Measurements from ENCODE around the gene PCYT1A. TPM values are rescaled to one million over a fixed set of nuclear protein-coding genes. Genes with fewer than 3 reads are reported as not detected.
"Not testable (repeated sequence)": the region's sequence is repeated elsewhere in the genome, so short reads cannot be mapped to it uniquely, and the experiment has no call there.

The PCYT1A gene
- total and polyA plus RNA-seq, 4 donors, result 26.7 to 65.0 (median 46.0) TPM

- no peaks in the 10 kb centered on the region for H3K27me3 ChIP-seq (ENCODE audit: control insufficient read depth in 1 of 2, insufficient read depth in 2 of 2, low read length in 1 of 2)
- no peak for ATAC-seq (ENCODE audit: low FRiP score)
- H3K9me3 ChIP-seq (ENCODE audit: control insufficient read depth, low read length), result no peaks in the 10 kb centered on the region
- no peak within 1 kb of the TSS for H3K4me3 ChIP-seq (ENCODE audit: low read length in 2 of 2)
- no peaks in the 10 kb centered on the region for H3K4me1 ChIP-seq (ENCODE audit: control insufficient read depth in 1 of 2, insufficient read depth in 2 of 2, low read length in 2 of 2)
- 46 to 51% methylated on average over 14 to 15 of the region's 15 CpGs for WGBS, 2 donors
- no peaks in the 10 kb centered on the region for H3K36me3 ChIP-seq (ENCODE audit: control insufficient read depth in 1 of 2, insufficient read depth in 2 of 2, low read length in 1 of 2)
- DNase-seq, result no peak
- H3K27ac ChIP-seq (ENCODE audit: low read depth in 1 of 2, low read length in 2 of 2), result no peak within 1 kb of the TSS
- intact Hi-C loops (cut with DNase I), result no loop called here
Measured at GRCh38 chr3:196216089-196216564, 71.4 kb downstream of the PCYT1A start, which contains the start of gene SLC51A. Gene SLC51A (plus strand): TSS chr3:196216534. CDS start chr3:196216713, 179 bp downstream.

- H3K4me3 ChIP-seq (ENCODE audit: low read length in 2 of 2), result no peak overlapping the region
- H3K9me3 ChIP-seq (ENCODE audit: control insufficient read depth, low read length), result no peaks in the 10 kb centered on the region
- DNase-seq (peak in 1 of 2 donors; percentile 44), ATAC-seq (ENCODE audit: low FRiP score) (no peak)
- 47 to 54% methylated on average over 10 of the region's 10 CpGs for WGBS, 2 donors
- H3K4me1 ChIP-seq (ENCODE audit: control insufficient read depth in 1 of 2, insufficient read depth in 2 of 2, low read length in 2 of 2), result no peaks in the 10 kb centered on the region
- H3K27ac ChIP-seq (ENCODE audit: low read depth in 1 of 2, low read length in 2 of 2), result no peak overlapping the region
- intact Hi-C loops (cut with DNase I), result no loop called here
- no peaks in the 10 kb centered on the region for H3K27me3 ChIP-seq (ENCODE audit: control insufficient read depth in 1 of 2, insufficient read depth in 2 of 2, low read length in 1 of 2)
- H3K36me3 ChIP-seq (ENCODE audit: control insufficient read depth in 1 of 2, insufficient read depth in 2 of 2, low read length in 1 of 2), result no peaks in the 10 kb centered on the region
Measured at GRCh38 chr3:196215493-196216020, 72.0 kb downstream of the PCYT1A start.

GRCh38 chr3:196214783-196215441 lies 72.6 kb downstream of the PCYT1A start:
- Histone ChIP-seq H3K9me3 (ENCODE audit: control insufficient read depth, low read length) (no peaks in the 10 kb centered on the region), H3K36me3 (ENCODE audit: control insufficient read depth in 1 of 2, insufficient read depth in 2 of 2, low read length in 1 of 2) (no peaks in the 10 kb centered on the region), H3K27ac (ENCODE audit: low read depth in 1 of 2, low read length in 2 of 2) (no peak overlapping the region), H3K4me1 (ENCODE audit: control insufficient read depth in 1 of 2, insufficient read depth in 2 of 2, low read length in 2 of 2) (no peaks in the 10 kb centered on the region), H3K27me3 (ENCODE audit: control insufficient read depth in 1 of 2, insufficient read depth in 2 of 2, low read length in 1 of 2) (no peaks in the 10 kb centered on the region), H3K4me3 (ENCODE audit: low read length in 2 of 2) (no peak overlapping the region)
- DNase-seq (peak in 1 of 2 donors; percentile 66), ATAC-seq (ENCODE audit: low FRiP score) (no peak)
- intact Hi-C loops (cut with DNase I), result no loop called here
- WGBS, 2 donors, result 88 to 89% methylated on average over 16 of the region's 16 CpGs

- Histone ChIP-seq H3K27ac (ENCODE audit: low read depth in 1 of 2, low read length in 2 of 2) (no peak within 1 kb of the TSS), H3K27me3 (ENCODE audit: control insufficient read depth in 1 of 2, insufficient read depth in 2 of 2, low read length in 1 of 2) (no peaks in the 10 kb centered on the region), H3K4me3 (ENCODE audit: low read length in 2 of 2) (no peak within 1 kb of the TSS), H3K9me3 (ENCODE audit: control insufficient read depth, low read length) (no peaks in the 10 kb centered on the region), H3K36me3 (ENCODE audit: control insufficient read depth in 1 of 2, insufficient read depth in 2 of 2, low read length in 1 of 2) (no peaks in the 10 kb centered on the region), H3K4me1 (ENCODE audit: control insufficient read depth in 1 of 2, insufficient read depth in 2 of 2, low read length in 2 of 2) (no peaks in the 10 kb centered on the region)
- WGBS, 2 donors, result 74% methylated on average over 21 to 23 of the region's 23 CpGs
- intact Hi-C loops (cut with DNase I), result no loop called here
- ATAC-seq (ENCODE audit: low FRiP score) (no peak), DNase-seq (peak in 1 of 2 donors; percentile 38)
Measured at GRCh38 chr3:196210673-196211556, 76.6 kb downstream of the PCYT1A start, which contains the start of gene ZDHHC19. Gene ZDHHC19 (minus strand): TSS chr3:196211400. CDS start chr3:196211315, 85 bp downstream.

DNA sequence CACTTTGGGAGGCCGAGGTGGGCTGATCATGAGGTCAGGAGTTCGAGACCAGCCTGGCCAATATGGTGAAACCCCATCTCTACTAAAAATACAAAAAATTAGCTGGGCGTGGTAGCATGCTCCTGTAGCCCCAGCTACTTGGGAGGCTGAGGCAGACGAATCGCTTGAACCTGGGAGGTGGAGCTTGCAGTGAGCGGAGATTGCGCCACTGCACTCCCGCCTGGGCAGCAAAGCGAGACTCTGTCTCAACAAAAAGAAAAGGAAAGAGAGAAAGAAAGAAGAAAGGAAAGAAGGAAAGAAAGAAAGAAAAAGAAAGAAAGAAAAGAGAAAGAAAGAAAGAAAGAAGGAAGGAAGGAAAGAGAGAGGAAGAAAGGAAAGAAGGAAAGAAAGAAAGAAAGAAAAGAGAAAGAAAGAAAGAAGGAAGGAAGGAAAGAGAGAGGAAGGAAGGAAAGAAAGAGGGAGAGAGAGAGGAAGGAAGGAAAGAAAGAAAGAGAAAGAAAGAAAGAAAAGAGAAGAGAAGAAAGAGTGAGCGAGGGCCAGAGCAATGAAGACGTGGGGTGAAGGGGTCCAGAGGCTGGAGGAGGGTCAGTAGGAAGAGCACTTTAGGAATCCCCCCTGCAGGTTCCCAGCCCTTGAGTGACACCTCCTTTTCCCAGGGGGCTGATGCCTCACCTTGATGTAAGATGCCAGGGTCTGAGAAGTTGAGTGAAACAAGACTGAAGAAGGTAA lies 77.4 kb downstream of the PCYT1A start:
- DNase-seq; H3K27me3 ChIP-seq (ENCODE audit: control insufficient read depth in 1 of 2, insufficient read depth in 2 of 2, low read length in 1 of 2); H3K4me1 ChIP-seq (ENCODE audit: control insufficient read depth in 1 of 2, insufficient read depth in 2 of 2, low read length in 2 of 2); H3K9me3 ChIP-seq (ENCODE audit: control insufficient read depth, low read length); H3K27ac ChIP-seq (ENCODE audit: low read depth in 1 of 2, low read length in 2 of 2); intact Hi-C loops (cut with DNase I); H3K36me3 ChIP-seq (ENCODE audit: control insufficient read depth in 1 of 2, insufficient read depth in 2 of 2, low read length in 1 of 2); H3K4me3 ChIP-seq (ENCODE audit: low read length in 2 of 2); ATAC-seq (ENCODE audit: low FRiP score): not testable (repeated sequence)
- 89 to 92% methylated on average over 11 of the region's 11 CpGs for WGBS, 2 donors

- Histone ChIP-seq H3K9me3 (ENCODE audit: control insufficient read depth, low read length) (no peaks in the 10 kb centered on the region), H3K27me3 (ENCODE audit: control insufficient read depth in 1 of 2, insufficient read depth in 2 of 2, low read length in 1 of 2) (no peaks in the 10 kb centered on the region), H3K4me3 (ENCODE audit: low read length in 2 of 2) (no peak overlapping the region), H3K36me3 (ENCODE audit: control insufficient read depth in 1 of 2, insufficient read depth in 2 of 2, low read length in 1 of 2) (no peaks in the 10 kb centered on the region), H3K4me1 (ENCODE audit: control insufficient read depth in 1 of 2, insufficient read depth in 2 of 2, low read length in 2 of 2) (no peaks in the 10 kb centered on the region), H3K27ac (ENCODE audit: low read depth in 1 of 2, low read length in 2 of 2) (no peak overlapping the region)
- intact Hi-C loops (cut with DNase I), result no loop called here
- ATAC-seq (ENCODE audit: low FRiP score), result peak; percentile 22
- no peak for DNase-seq
- 92 to 93% methylated on average over 24 of the region's 24 CpGs for WGBS, 2 donors
Measured at GRCh38 chr3:196208942-196209695, 78.4 kb downstream of the PCYT1A start.

DNA sequence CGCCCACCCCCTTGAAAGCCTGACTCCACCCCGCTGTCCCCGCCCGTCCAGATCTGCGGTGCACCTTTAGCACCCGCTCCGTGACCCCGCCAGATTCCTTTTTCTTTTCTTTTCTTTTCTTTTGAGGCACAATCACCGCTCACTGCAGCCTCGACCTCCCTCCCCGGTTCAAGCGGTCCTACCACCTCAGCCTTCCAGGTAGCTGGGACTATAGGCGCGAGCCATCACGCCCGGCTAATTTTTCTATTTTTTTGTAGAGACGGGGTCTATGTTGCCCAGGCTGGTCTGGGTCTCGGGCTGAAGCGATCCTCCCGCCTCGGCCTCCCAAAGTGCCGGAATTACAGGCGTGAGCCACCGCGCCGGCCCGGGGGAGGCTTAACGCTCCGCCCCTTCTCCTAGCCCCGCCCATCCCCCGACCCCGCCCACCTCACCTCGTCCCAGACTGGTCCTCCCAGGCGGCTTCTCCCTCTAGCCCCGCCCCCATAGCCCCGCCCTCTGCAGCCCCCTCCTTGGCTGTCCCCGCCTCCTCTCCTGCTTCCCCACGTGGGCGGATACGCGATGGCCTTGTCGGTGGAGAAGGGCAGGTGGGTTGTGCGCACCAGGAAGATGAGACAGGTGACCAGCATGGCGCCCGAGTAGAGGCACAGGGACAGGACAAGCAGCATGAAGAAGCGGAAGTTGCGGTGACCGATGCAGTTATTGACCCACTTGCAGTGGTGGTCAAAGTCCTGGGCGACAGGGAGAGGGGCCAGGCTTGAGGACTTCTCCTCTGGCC lies 79.5 kb downstream of the PCYT1A start:
- Histone ChIP-seq H3K9me3 (ENCODE audit: control insufficient read depth, low read length) (no peaks in the 10 kb centered on the region), H3K27ac (ENCODE audit: low read depth in 1 of 2, low read length in 2 of 2) (no peak overlapping the region), H3K27me3 (ENCODE audit: control insufficient read depth in 1 of 2, insufficient read depth in 2 of 2, low read length in 1 of 2) (no peaks in the 10 kb centered on the region), H3K4me3 (ENCODE audit: low read length in 2 of 2) (no peak overlapping the region), H3K36me3 (ENCODE audit: control insufficient read depth in 1 of 2, insufficient read depth in 2 of 2, low read length in 1 of 2) (no peaks in the 10 kb centered on the region), H3K4me1 (ENCODE audit: control insufficient read depth in 1 of 2, insufficient read depth in 2 of 2, low read length in 2 of 2) (no peaks in the 10 kb centered on the region)
- 34 to 37% methylated on average over 39 to 49 of the region's 49 CpGs for WGBS, 2 donors
- intact Hi-C loops (cut with DNase I), result no loop called here
- ATAC-seq (ENCODE audit: low FRiP score), result peak; percentile 39
- DNase-seq, result peak in 1 of 2 donors; percentile 68

All from aorta (tissue), 5 donors.